NCI-H2171 treated with DMSO at 0.1 percent for 48 hours (cell line): Measurements from ENCODE around the gene UNC5CL.
A peak's percentile ranks its signal among the peaks of the same experiment; 100 is the strongest.
"Not testable (repeated sequence)": the region's sequence is repeated elsewhere in the genome, so short reads cannot be mapped to it uniquely, and the experiment has no call there.

Experiments
- DNase-seq: peaks from one replicate; lab custom pipeline; 2025; lab: John Stamatoyannopoulos, UW

The UNC5CL gene

GRCh38 chr6:41037107-41037900, 1.7 kb downstream of the UNC5CL start:
- DNase-seq: no peak

- no peak for DNase-seq
Measured at GRCh38 chr6:41036601-41037000, 2.4 kb downstream of the UNC5CL start.

GRCh38 chr6:41036186-41036585, 2.8 kb downstream of the UNC5CL start:
- no peak for DNase-seq

GRCh38 chr6:41033776-41034175, 5.2 kb downstream of the UNC5CL start:
- DNase-seq: no peak

GRCh38 chr6:41032830-41033229, 6.2 kb downstream of the UNC5CL start:
- DNase-seq: no peak

- DNase-seq: no peak
Measured at GRCh38 chr6:41028561-41029412, 10.2 kb downstream of the UNC5CL start.

GRCh38 chr6:41027799-41028560, 11.0 kb downstream of the UNC5CL start:
- DNase-seq: no peak

GRCh38 chr6:41027241-41027640, 11.8 kb downstream of the UNC5CL start:
- DNase-seq: no peak

- no peak for DNase-seq
Measured at GRCh38 chr6:41025966-41026530, 13.0 kb downstream of the UNC5CL start.

- DNase-seq: no peak
Measured at GRCh38 chr6:41023114-41023513, 15.9 kb downstream of the UNC5CL start.

- no peak for DNase-seq
Measured at GRCh38 chr6:41022294-41022693, 16.7 kb downstream of the UNC5CL start.

GRCh38 chr6:41021832-41022231, 17.2 kb downstream of the UNC5CL start:
- peak; percentile 25 for DNase-seq

GRCh38 chr6:41017663-41018062, 21.4 kb downstream of the UNC5CL start:
- DNase-seq: no peak

GRCh38 chr6:41015860-41016259, 23.2 kb downstream of the UNC5CL start:
- DNase-seq: not testable (repeated sequence)

GRCh38 chr6:41014780-41015179, 24.2 kb downstream of the UNC5CL start:
- DNase-seq: no peak

- DNase-seq: peak; percentile 88
Measured at GRCh38 chr6:41013466-41014153, 25.4 kb downstream of the UNC5CL start.

- DNase-seq: no peak
Measured at GRCh38 chr6:41011673-41012072, 27.3 kb downstream of the UNC5CL start.

- DNase-seq: no peak
Measured at GRCh38 chr6:41009669-41010068, 29.4 kb downstream of the UNC5CL start.

GRCh38 chr6:41008011-41008410, 31.0 kb downstream of the UNC5CL start:
- DNase-seq: no peak

GRCh38 chr6:41006980-41007379, 32.0 kb downstream of the UNC5CL start:
- DNase-seq: not testable (repeated sequence)

- not testable (repeated sequence) for DNase-seq
Measured at GRCh38 chr6:41006217-41006616, 32.8 kb downstream of the UNC5CL start.
